HepG2 (cell line): Measurements from ENCODE around the gene GRIN3B. TPM values are rescaled to one million over a fixed set of nuclear protein-coding genes. Genes with fewer than 3 reads are reported as not detected.
A peak's percentile ranks its signal among the peaks of the same experiment; 100 is the strongest.

ENCODE experiments used
- ATAD3A ChIP-seq: sonication (generic); formaldehyde crosslinking; IDR thresholded peaks from 2 replicates; pipeline ENCODE4 v1.4.0; 2020; ENCODE audit warnings: missing genetic modification reagents
- BHLHE40 ChIP-seq: IDR thresholded peaks from 2 replicates; pipeline ENCODE4 v1.6.1; 2011; ENCODE audit warnings: low read length, improper control_type of control experiment
- ELF1 ChIP-seq: sonication (generic); formaldehyde crosslinking; IDR thresholded peaks from 2 replicates; pipeline ENCODE4 v1.4.0; 2020; ENCODE audit warnings: missing genetic modification reagents
- FOXK2 ChIP-seq: fragments of 450-650 bp; IDR thresholded peaks from 2 replicates; pipeline ENCODE4 v1.6.1; 2016
- GFI1 ChIP-seq: sonication (generic); formaldehyde crosslinking; IDR thresholded peaks from 2 replicates; pipeline ENCODE4 v1.5.0; 2020; ENCODE audit warnings: missing genetic modification reagents, mild to moderate bottlenecking, borderline replicate concordance
- HOXA5 ChIP-seq: sonication (generic); formaldehyde crosslinking; IDR thresholded peaks from 2 replicates; pipeline ENCODE4 v1.4.0; 2020; ENCODE audit warnings: missing genetic modification reagents
- KMT2B ChIP-seq: IDR thresholded peaks from 2 replicates; pipeline ENCODE4 v1.6.1; 2016; ENCODE audit warnings: missing genetic modification reagents, missing compliant biosample characterization
- MAFK ChIP-seq, 2 experiments: IDR thresholded peaks in 1 of 2; conservative IDR thresholded peaks in 1 of 2; 2 replicates each; pipeline ENCODE4 v1.6.1; 2011; ENCODE audit warnings: improper control_type of control experiment in 2 of 2, low read length in 2 of 2
- MLX ChIP-seq: IDR thresholded peaks from 2 replicates; pipeline ENCODE4 v1.6.1; 2016
- RAD51 ChIP-seq: fragments of 450-650 bp; IDR thresholded peaks from 2 replicates; pipeline ENCODE4 v1.6.1; 2016; ENCODE audit warnings: borderline replicate concordance
- RNF219 ChIP-seq: sonication (generic); formaldehyde crosslinking; IDR thresholded peaks from 2 replicates; pipeline ENCODE4 v1.5.0; 2020; ENCODE audit warnings: mild to moderate bottlenecking, missing genetic modification reagents
- SIN3B ChIP-seq: fragments of 150-350 bp; IDR thresholded peaks from 2 replicates; pipeline ENCODE4 v1.6.1; 2014; ENCODE audit warnings: low read length
- YEATS4 ChIP-seq: sonication (generic); formaldehyde crosslinking; IDR thresholded peaks from 2 replicates; pipeline ENCODE4 v1.4.0; 2020; ENCODE audit warnings: missing genetic modification reagents, borderline replicate concordance
- ZBTB2 ChIP-seq: sonication (generic); formaldehyde crosslinking; IDR thresholded peaks from 2 replicates; pipeline ENCODE4 v1.8.0; 2022; ENCODE audit warnings: low read depth, missing genetic modification reagents
- ZBTB21 ChIP-seq: sonication (generic); formaldehyde crosslinking; IDR thresholded peaks from 2 replicates; pipeline ENCODE4 v1.4.0; 2020; ENCODE audit warnings: missing genetic modification reagents
- ZNF251 ChIP-seq: sonication (generic); formaldehyde crosslinking; IDR thresholded peaks from 2 replicates; pipeline ENCODE4 v1.9.0; 2021; ENCODE audit warnings: mild to moderate bottlenecking, missing genetic modification reagents
- ZNF44 ChIP-seq: sonication (generic); formaldehyde crosslinking; IDR thresholded peaks from 2 replicates; pipeline ENCODE4 v1.5.1; 2020; ENCODE audit warnings: mild to moderate bottlenecking, missing genetic modification reagents
- ZNF546 ChIP-seq: sonication (generic); formaldehyde crosslinking; conservative IDR thresholded peaks from 2 replicates; pipeline ENCODE4 v1.8.1; 2023; ENCODE audit warnings: mild to moderate bottlenecking, missing genetic modification reagents
- ZNF547 ChIP-seq: sonication (generic); formaldehyde crosslinking; IDR thresholded peaks from 2 replicates; pipeline ENCODE4 v1.5.1; 2020; ENCODE audit warnings: mild to moderate bottlenecking, missing genetic modification reagents
- ZNF616 ChIP-seq: sonication (generic); formaldehyde crosslinking; IDR thresholded peaks from 2 replicates; pipeline ENCODE4 v1.5.0; 2020; ENCODE audit warnings: low read depth, mild to moderate bottlenecking, missing genetic modification reagents
- polyA plus RNA-seq, 8 experiments: library from polyadenylated mRNA; depleted of rRNA in 3 of 8; stranded (reverse) in 7 of 8; unstranded in 1 of 8; fragments of >200 nt; fragmentation: Illumina TruSeq in 4 of 8; extraction: Trizol in 4 of 8; gene quantifications; 2 replicates each; pipeline versions ENCODE4 v1.2.1 to v1.2.3, GENCODE V29; 2011 to 2016; ENCODE audit warnings: low read depth in 4 of 8, missing spikeins in 1 of 8, mixed read lengths in 1 of 8; ENCODE audit not compliant: insufficient read depth in 1 of 8
- total RNA-seq, 5 experiments: library from RNA; depleted of rRNA; stranded (reverse); fragments of >200 nt; fragmentation: Illumina TruSeq; extraction: Trizol; gene quantifications; 2 replicates each; pipeline ENCODE4 v1.2.3, GENCODE V29; 2016; ENCODE audit warnings: low read depth in 1 of 5
- TF ChIP-seq, protein P1 (sequence below): IDR thresholded peaks from 2 replicates; pipeline ENCODE4 v1.6.1; 2016; ENCODE audit warnings: mild to moderate bottlenecking
- TF ChIP-seq, protein P2 (sequence below): sonication (generic); formaldehyde crosslinking; IDR thresholded peaks from 2 replicates; pipeline ENCODE4 v1.4.0; 2020; ENCODE audit warnings: missing genetic modification reagents

GRIN3B gene
- total and polyA plus RNA-seq, 2 of the 13 experiments (the other 11 are each of a cell fraction or from before 2014, with no cell fraction given): 0.07 to 0.20 TPM

DNA sequence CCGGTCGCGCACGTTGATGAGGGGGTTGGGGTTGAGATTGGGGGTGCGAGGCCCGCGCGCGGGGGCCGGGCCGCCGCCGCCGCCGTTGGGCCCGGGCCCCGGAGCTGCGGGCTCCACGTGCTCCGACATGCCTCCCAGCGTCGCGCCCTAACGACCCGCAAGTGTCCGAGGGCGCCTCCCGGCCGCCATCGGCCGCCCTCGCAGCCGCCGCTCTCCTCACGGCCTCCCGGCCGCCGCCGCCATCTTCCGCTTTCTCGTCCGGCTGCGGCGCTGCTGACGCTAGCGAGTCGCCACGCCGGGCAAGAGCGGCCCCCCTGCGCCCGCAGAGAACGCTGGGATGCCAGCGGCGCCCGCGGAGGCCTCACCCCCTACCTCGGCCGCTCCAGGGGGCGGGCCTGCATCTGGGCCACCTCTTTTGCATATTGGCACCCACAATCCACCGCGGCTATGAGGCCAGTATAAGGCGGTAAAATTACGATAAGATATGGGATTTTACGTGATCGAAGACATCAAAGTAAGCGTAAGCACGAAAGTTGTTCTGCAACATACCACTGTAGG, 20.7 kb downstream of the GRIN3B start, which contains the start of gene TMEM259 (continued):
- TF ChIP-seq MLX (CRISPR knock-in tag) (no peak; the same call in 1 of the 2 replicates), ZNF251 (CRISPR knock-in tag) (no peak), HOXA5 (CRISPR knock-in tag) (peak; percentile 39; the same call in 1 of the 2 replicates), ZNF546 (CRISPR knock-in tag) (peak; percentile 45; the same call in 1 of the 2 replicates), ELF1 (CRISPR knock-in tag) (0 out of 2 replicates have a peak, but pooled peaks have one; percentile 32), ZBTB21 (CRISPR knock-in tag) (no peak), ZNF547 (no peak; the same call in 1 of the 2 replicates), ZNF616 (CRISPR knock-in tag) (0 out of 2 replicates have a peak, but pooled peaks have one; percentile 4), BHLHE40 (no peak), RNF219 (no peak), MAFK (conservative IDR thresholded peaks at IDR 0.05 in 1 of 2, IDR thresholded peaks at IDR 0.05 in 1 of 2; ENCODE audit: low read length in 2 of 2) (no peak), SIN3B (0 out of 2 replicates have a peak, but pooled peaks have one; percentile 11), ZBTB2 (CRISPR knock-in tag) (peak; percentile 50; the same call in 1 of the 2 replicates), GFI1 (CRISPR knock-in tag) (no peak), KMT2B (peak; percentile 44; the same call in 1 of the 2 replicates), YEATS4 (CRISPR knock-in tag) (peak; percentile 65; the same call in 1 of the 2 replicates), FOXK2 (no peak), ZNF44 (CRISPR knock-in tag) (no peak), ATAD3A (CRISPR knock-in tag) (no peak), RAD51 (no peak)
- TF ChIP-seq, protein P1, sequence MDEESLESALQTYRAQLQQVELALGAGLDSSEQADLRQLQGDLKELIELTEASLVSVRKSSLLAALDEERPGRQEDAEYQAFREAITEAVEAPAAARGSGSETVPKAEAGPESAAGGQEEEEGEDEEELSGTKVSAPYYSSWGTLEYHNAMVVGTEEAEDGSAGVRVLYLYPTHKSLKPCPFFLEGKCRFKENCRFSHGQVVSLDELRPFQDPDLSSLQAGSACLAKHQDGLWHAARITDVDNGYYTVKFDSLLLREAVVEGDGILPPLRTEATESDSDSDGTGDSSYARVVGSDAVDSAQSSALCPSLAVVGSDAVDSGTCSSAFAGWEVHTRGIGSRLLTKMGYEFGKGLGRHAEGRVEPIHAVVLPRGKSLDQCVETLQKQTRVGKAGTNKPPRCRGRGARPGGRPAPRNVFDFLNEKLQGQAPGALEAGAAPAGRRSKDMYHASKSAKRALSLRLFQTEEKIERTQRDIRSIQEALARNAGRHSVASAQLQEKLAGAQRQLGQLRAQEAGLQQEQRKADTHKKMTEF (CRISPR knock-in tag): no peak
- TF ChIP-seq, protein P2, sequence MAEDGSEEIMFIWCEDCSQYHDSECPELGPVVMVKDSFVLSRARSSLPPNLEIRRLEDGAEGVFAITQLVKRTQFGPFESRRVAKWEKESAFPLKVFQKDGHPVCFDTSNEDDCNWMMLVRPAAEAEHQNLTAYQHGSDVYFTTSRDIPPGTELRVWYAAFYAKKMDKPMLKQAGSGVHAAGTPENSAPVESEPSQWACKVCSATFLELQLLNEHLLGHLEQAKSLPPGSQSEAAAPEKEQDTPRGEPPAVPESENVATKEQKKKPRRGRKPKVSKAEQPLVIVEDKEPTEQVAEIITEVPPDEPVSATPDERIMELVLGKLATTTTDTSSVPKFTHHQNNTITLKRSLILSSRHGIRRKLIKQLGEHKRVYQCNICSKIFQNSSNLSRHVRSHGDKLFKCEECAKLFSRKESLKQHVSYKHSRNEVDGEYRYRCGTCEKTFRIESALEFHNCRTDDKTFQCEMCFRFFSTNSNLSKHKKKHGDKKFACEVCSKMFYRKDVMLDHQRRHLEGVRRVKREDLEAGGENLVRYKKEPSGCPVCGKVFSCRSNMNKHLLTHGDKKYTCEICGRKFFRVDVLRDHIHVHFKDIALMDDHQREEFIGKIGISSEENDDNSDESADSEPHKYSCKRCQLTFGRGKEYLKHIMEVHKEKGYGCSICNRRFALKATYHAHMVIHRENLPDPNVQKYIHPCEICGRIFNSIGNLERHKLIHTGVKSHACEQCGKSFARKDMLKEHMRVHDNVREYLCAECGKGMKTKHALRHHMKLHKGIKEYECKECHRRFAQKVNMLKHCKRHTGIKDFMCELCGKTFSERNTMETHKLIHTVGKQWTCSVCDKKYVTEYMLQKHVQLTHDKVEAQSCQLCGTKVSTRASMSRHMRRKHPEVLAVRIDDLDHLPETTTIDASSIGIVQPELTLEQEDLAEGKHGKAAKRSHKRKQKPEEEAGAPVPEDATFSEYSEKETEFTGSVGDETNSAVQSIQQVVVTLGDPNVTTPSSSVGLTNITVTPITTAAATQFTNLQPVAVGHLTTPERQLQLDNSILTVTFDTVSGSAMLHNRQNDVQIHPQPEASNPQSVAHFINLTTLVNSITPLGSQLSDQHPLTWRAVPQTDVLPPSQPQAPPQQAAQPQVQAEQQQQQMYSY (CRISPR knock-in tag): no peak
